Measurements from ENCODE around the gene ZFP62.
"Not testable (repeated sequence)": the region's sequence is repeated elsewhere in the genome, so short reads cannot be mapped to it uniquely, and the experiment has no call there.

The ZFP62 gene

GRCh38 chr5:180860887-180861822 is at the start of gene ZFP62:
Gene ZFP62, minus strand, starts transcription at chr5:180861276. Its CDS starts 57 bp downstream, at chr5:180861219.
- peak; percentile 88 for DNase-seq

GRCh38 chr5:180910735-180911134 is 49.7 kb upstream of the ZFP62 start:
- no peak for DNase-seq

- DNase-seq = no peak
Measured at GRCh38 chr5:180910182-180910581, 49.1 kb upstream of the ZFP62 start.

DNA sequence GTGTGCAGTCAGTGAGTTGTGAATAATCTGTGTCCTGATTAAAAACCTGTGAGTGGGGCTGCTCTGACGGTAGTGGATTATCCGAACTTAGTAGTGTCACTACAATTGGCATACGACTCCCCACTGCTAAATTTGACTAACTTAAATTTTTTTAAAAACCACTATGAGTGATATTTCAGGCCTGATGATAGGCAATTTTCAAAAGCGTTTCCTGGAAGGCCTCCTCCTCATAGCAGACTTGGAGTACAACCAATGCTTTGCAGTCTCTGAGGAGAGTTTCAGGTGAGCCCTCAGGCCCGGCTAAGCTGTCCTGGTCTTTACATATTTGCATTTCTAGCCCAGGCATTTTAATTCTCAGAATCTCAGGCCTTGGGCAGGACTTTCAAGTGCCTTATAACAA is 48.7 kb upstream of the ZFP62 start:
- DNase-seq = no peak

DNA sequence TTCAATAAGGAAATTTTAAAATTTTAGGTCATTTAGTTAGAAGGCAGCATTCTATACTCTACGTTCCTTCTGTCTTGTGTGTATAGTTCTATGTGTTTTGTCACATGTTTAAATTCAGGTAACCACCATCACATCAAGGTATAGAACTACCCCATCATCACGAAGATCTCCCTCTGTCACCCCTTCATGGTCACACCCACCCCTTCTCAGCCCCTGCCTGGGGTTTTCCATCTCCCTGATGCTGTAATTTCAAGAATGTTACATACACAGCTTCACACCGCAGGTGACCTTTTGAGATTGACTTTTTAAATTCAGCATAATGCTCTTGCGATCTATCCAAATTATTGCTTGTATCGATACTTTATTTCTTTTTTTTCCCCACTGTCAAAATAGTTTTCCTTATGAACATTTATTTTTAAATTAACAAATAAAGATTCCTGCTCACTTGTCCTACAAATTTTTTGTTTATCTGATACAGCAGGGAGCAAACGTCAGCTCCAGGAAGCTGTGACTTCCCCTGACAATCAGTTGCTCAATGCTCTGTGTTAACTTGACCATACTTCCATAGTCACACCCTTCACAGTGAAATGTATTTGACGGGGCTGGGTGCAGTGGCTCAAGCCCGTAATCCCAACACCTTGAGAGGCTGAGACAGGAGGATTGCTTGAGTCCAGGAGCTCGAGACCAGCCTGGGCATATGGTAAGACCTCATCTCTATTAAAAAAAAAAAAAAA is 48.1 kb upstream of the ZFP62 start:
- no peak for DNase-seq

DNA sequence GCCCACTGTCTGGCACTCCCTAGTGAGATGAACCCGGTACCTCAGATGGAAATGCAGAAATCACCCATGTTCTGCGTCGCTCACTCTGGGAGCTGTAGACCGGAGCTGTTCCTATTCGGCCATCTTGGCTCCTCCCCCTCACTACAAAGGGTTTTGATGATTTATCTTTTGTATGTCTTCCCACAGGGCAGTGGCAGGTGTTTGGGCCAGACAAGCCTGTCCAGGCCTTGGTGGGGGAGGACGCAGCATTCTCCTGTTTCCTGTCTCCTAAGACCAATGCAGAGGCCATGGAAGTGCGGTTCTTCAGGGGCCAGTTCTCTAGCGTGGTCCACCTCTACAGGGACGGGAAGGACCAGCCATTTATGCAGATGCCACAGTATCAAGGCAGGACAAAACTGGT is 47.3 kb upstream of the ZFP62 start:
- DNase-seq = no peak

DNA sequence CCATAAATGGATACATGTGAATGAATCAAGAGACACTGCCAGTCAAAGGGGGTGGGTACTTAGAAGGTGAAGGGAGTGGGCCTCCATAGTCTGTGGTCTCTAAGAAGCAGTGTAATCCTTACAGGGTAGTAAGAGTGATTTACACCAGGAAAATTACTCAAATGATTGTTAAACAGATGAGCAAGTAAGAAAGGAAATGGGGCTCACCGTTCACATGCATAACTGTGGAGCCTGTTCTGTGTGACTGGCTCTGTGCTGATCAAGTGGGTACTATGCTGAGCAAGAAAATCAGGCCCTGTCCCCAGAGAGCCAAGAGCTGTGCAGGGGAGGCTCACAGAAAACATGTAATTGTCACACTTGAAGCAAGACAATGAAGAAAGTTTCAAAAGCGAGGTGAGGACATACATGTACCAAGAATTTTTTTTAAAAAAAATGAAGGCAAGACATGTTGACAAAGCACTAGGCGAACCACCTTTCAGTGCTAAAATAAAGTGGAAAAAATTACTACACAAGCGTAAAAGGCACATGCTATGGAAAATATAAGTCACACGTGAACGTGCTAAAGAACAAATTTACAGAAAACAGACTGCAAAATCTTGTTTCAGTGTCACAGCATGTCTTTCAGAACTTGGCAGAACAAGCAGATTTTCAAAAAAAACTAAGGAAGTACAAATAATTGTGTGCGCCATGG is 40.4 kb upstream of the ZFP62 start:
- no peak for DNase-seq

- no peak for DNase-seq
Measured at GRCh38 chr5:180900178-180900577, 39.1 kb upstream of the ZFP62 start.

DNA sequence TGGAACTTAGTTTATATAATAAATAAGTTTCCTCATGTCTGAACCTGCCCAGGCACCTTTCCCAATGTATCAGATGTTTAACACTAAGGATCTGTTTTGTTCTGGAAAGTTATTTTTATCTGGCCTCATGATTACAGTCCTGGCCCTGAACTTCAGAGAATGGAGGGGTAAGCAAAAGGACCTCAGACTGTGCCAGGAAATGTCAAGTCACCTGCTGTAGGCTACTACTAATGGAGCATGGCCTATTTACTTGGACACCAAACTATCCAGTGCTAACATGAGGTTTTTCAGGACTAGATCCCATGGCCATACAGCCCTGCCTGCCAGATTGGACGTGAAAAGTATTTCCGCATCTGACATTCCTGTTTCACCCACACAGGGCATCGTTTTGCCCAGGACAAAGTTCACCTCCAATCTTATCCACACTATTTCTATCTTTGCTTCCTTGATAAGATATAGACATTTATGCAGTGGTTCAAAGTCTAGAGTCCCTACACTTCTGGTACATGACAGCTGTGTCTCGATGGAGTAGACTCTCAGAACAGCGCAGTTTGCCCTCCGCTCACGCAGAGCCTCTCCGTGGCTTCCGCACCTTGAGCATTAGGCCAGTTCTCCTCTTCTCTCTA is 37.7 kb upstream of the ZFP62 start, which contains the start of gene BTNL8:
BTNL8 (plus strand) TSS at position 539 of the 626 bp plus-strand sequence. CDS start 152 bp downstream, outside the sequence.
- DNase-seq = no peak

DNA sequence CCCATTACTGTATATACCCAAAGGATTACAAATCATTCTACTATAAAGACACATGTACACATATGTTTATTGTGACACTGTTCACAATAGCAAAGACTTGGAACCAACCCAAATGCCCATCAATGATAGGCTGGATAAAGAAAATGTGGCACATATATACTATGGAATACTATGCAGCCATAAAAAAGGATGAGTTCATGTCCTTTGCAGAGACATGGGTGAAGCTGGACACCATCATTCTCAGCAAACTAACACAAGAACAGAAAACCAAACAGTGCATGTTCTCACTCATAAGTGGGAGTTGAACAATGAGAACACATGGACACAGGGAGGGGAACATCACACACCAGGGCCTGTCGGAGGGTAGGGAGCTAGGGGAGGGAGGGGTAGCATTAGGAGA is 34.3 kb upstream of the ZFP62 start:
- DNase-seq = not testable (repeated sequence)

DNA sequence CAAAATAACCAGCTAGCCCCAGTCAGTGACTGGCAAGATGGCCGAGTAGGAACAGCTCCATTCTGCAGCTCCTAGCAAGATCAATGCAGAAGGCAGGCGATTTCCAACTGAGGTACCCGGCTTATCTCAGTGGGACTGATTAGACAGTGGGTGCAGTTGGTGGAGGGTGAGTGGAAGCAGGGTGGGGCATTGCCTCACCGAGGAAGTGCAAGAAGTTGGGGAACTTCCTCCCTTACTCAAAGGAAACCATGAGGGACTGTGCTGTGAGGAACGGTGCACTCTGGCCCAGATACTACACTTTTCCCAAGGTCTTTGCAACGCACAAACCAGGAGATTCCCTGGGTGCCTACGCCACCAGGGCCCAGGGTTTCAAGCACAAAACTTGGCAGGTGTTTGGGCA is 28.3 kb upstream of the ZFP62 start:
- no peak for DNase-seq

DNA sequence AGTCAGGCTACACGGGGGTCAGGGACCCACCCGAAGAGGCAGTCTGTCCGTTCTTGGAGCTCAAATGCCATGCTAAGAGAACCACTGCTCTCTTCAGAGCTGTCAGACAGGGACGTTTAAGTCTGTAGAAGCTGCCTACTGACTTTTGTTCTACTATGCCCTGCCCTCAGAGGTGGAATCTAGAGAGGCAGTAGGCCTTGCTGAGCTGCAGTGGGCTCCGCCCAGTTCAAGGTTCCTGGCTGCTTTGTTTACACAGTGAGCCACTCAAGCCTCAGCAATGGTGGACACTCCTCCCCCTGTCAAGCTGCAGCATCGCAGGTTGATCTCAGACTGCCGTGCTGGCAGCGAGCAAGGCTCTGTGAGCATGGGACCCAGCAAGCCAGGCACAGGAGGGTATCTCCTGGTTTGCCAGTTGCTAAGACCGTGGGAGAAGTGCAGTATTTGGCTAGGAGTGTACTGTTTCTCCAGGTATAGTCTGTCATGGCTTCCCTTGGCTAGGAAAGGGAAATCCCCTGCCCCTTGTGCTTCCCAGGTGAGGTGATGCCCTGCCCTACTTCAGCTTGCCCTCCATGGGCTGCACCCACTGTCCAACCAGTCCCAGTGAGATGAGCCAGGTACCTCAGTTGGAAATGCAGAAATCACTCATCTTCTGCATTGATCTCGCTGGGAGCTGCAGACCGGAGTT is 24.9 kb upstream of the ZFP62 start:
- DNase-seq = not testable (repeated sequence)

GRCh38 chr5:180875860-180876426 is 14.9 kb upstream of the ZFP62 start:
- DNase-seq = no peak

GRCh38 chr5:180874804-180875582 is 13.9 kb upstream of the ZFP62 start:
- DNase-seq = no peak

DNA sequence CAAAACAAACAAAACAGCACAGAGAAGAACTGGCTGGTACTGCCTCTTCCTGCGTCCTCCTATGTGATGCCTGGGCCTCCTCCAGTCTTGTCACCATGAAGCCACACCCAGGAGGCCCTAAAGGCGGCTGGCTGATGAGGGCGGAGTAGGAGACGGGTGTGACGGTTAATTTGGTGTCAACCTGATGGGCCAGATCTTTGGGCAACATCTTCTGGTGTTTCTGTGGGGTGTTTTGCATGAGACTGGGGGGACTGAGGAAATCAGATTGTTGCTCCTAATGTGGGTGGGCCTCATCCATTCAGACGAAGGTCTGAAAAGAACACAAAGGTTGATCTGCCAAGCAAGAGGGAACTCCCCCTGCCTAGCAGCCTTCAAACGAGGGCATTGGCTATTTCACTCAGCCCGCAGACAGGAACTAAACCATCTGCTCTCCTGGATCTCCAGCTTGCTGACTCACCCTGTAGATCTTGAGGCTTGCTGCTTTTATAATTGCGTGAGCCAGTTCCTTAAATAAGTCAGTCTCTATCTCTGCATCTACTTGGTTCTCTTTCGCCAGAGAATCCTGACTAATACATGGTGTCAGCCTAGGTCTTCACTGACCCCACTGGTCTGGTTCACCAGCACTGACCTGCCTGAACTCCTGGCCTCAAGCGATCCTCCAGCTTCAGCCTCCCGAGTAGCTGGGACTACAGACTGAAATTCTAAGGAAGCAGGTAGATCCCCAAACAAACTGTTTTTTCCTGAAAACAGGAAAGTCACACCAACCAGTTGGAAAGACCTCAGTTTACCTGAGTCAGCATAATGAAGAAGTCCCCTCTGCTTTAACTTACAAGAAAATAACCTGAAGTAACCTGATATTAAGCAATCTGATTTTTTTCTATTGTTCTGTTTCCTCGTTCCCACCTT is 12.8 kb upstream of the ZFP62 start:
- DNase-seq = peak; percentile 12

DNA sequence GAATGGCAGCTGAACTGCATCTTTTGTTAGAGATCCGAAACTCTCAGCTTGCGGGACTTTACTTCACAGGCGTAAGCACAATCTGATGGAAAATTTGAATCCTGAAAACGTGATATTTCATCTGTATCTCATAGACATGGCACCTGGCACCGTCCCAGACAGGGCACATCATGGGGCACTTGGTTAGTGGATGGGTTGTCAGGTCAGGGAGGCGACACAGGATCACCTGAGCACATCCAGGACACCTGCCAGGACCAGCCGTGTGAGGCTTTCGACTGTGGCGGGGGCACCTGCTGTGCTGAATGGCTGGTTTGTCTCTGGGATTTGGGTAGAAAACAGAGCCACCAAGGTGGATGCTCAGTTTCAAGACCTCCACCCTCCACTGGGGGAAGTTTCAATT is 11.3 kb upstream of the ZFP62 start:
- no peak for DNase-seq

DNA sequence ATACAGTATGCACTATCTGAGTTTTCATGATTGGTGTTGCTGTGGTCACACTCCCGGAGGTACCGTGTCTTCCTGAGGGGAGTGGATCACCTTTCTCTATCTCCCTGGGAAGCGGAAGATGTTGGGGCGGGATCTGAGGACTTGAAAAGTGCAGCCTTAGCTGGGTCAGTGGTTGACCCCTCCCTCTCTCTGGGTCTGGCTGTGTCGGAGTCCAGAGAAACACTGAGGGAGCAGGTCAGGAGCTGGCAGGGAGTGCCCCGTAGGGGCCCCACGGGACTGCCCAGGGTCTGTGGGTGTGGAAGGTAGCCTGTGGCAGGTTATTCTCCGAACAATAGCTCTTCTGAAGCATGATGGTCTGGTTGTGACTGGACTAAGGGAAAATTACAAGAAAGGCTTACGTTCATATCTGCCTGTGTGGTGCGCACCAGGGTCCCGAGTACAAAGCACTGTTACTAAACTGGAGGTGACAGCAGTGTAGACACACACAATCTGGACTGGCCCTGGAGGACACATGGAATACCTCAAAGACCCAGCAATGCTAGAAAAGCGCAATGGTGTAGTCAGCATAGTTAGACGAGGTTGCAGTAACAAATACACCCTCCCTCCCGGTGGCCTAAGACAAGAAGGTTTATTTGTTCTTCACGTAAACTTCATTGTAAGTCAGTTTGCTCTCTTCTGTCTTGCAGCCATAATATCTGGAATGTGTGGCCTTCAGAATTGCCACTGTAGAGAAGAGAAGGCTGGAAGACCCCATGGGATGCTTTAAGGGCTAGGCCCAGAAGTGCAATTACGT is 9.4 kb upstream of the ZFP62 start:
- DNase-seq = no peak

DNA sequence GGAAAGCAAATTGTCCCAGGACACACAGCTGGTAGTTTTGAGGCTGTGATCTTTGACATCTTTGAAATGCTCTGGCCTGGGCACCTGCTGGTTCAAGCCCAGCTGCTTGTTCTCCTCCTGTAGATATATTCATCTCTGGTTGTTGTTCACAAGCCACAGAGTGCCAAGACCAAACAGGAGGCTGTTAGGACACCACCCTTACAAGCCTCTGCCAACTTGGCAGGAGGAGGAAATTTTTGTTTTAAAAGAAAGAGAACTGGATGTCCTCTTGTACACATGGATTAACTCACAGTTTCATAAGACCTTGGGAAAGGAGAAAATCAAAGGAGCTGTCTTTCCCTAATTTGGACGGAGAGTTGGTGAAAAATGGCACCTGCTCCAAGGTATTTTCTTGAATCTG is 8.5 kb upstream of the ZFP62 start:
- DNase-seq = no peak

- DNase-seq = peak; percentile 73
Measured at GRCh38 chr5:180868960-180869359, 7.9 kb upstream of the ZFP62 start.

Data from CD4-positive, alpha-beta T cell treated with Interleukin-6 for 4 hours (primary cell).